Hematopoietic multipotent progenitor cell treated with erythropoietin and hydrocortisone succinate and interleukin-3 and kit ligand, for 8 days (in vitro differentiated cells): ENCODE data around the gene TMCO4.
A peak's percentile ranks its signal among the peaks of the same experiment; 100 is the strongest.

Experiments used
- DNase-seq: peaks from one replicate; pipeline ENCODE4 v3.0.0-alpha.2; 2015

TMCO4 gene

DNA sequence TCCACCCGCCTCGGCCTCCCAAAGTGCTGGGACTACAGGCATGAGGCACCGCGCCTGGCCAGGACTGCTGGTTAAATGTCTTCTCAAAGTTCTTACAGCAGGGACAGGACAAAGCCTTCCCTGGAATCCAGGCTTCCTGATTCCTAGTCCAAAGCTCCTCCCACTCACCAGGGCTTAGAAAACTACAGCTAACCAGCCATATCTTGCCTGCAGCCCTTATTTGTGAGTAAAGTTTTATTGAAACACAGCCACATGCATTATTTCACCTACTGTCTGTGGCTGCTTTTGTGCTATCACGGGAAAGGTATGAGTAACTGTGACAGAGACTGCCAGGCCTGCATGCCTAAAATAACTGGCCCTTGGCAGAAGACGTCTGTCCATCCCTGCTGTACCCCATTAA is 24.4 kb downstream of the TMCO4 start:
- DNase-seq = no peak

DNA sequence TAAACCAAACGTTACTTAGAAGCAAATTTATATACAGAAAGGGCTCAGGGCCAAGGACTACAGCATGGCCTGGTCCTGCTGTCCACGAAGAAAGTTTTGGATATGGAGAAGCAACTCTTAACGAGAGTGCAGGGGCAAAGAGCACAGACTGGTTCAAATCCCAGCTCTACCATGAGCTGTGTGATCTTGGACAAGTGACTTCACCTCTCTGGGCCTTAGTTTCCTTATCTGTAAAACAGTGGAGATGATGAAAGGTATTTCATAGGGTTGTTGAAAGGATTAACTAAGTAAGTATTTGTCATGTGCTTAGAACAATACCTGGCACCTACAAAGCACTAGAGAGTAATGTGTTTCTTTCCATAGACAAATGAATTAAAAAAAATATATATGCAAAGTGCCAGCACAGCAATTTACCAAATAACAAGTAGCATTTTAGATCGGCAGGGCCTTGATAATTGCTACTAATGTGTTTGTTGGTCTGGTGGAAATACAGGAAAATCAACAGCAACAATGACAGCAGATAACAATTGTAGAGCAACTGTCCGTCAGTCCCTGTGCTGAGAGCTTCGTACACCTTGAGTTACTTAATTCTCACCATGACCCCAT is 25.4 kb downstream of the TMCO4 start:
- no peak for DNase-seq

GRCh38 chr1:19773485-19773884 is 26.2 kb downstream of the TMCO4 start:
- no peak for DNase-seq

DNA sequence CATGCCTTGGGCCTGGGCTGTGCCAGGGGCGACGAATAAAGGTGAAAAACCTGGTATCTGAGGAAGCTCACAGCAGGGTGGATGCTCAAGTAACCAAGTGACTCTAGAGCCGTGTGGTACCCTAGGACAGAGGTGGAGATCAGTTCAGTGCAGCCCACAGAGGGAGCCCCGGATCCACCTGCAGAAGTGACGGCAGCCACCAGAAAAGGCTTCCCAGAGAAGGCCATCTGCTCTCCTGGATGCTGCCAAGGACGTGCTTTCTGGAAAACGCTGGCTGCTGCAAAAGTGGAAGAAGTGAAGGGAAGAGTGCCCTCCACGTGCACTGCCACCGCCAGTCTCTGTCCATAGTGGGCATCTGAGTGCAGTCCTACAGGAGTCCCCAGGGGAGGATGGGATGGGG is 27.7 kb downstream of the TMCO4 start:
- no peak for DNase-seq

- DNase-seq = no peak
Observed at GRCh38 chr1:19771350-19771749, 28.4 kb downstream of the TMCO4 start.

DNA sequence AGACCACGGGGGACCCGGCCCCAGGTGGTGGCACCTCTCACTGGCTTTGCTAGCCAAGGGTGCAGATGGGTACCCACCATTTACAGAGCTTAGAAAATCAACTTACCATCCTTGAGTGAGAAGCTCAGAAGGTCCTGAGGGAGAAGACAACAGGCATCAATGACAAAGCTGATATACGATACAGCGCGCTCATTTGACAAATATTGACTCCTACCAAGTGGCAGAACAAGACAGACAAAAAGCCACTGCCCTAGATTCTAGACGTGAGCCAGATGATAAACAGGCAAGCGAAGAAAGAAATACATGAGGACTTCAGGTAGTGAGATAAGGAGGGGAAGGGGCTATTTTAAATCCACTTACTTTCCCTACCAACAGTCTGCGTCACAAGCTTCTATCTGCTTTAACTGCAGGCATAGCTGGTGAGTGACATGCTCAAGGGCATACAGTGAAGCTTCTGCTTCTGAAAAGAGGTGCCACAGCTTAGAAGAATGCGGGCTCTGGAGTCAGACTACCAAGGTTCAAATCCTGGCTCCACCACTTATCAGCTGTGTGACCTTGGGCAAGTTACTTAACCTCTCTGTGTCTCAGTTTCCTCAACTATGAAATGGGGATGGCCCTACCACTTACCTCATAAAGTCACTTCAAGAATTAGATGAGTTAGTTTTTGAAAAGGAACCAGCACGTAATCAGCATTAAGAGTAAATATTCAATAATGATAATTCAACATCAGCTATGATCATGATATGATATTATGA is 29.1 kb downstream of the TMCO4 start:
- no peak for DNase-seq

DNA sequence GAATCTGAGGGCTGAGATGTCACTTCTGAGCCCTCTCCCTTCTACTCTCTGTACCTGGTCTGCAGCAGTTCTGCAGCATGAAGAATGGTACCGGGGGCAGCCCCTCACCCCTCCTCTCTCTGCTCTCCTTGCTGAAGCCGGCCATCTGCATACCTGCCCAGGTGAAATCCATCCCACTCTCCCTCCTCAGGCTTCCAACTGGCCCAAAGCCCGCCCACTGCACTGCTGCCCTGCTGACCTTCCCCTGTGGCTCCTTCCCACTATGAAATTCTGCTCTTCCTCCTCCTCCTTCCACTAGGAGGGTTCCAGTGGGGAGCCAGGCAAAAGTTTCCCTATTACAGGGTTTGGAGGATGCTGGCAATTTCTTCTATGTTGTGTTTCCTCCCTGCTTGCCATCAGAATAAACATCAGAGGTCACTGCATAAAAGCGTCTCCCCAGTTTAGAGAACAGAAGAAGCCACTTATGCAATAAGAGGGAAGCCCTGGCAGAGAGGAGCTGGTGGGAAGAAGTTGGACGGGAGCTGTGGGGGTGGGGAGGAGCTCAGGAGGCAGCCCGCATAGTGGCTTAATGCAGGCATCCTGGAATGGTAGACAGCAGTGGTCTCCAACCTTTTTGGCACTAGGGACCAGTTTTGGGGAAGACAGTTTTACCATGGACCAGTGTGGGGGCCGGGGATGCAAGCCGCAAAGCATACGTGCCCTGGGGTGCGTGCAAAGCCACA is 30.3 kb downstream of the TMCO4 start:
- no peak for DNase-seq

DNA sequence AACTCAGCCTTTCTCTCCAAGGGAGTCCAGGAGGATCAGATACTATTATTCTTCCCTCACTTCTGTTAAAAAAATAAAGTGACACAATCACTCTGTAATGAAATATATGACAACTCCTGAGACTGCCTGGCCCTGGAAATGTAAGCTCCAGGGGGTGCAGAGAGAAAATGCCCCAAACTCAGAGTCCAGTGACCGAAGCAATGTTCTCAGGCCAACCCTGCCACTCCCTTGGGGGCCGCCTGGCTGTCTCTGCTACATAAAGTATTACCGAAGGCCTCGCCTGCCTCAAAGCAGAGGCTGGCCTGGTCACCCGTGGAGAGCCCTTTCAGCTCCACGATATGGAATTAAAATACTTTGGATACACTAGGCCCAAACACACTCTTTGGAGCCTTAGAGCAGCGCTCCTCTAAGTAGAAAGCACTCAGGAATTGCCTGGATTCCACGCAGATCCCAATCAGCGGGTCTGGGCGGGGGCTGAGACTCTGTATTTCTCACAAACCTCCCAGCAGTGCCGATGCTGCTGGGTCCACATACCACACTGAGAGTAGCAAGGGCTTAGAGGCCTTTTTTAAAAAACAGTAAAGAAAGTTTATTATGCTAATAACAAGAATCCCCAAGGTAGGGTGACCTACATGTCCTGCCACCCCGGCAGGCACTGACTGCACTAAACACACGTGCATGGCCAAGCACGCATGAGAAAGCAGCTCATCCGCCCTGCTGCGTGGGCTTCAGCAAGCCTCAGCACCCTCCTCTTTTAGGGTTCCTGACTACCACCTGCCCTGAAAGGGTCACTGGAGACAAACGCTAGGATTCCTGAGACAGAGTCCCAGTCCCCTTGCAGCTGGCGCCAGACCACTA is 31.1 kb downstream of the TMCO4 start:
- no peak for DNase-seq

DNA sequence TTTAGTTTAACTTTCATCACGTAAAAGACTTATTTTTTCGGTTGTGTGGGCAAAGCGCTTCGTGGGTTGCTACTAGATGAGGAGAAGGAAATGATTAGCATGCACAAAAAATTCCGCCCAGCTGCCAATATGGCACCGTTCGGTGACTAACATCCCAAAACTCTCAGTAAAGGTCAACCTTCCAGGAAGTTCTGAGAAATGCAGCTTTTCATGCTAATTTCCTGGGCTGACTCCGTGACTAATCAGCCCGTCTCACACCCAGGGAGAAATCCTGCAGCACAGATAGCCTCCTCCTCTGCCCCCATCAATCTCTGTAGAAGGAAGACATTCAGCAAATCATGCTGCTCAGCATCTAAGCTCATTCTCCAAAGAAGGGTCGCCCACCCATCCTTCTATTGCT is 34.1 kb downstream of the TMCO4 start:
- no peak for DNase-seq

- DNase-seq = no peak
Observed at GRCh38 chr1:19764848-19765247, 34.9 kb downstream of the TMCO4 start.

GRCh38 chr1:19762175-19762779 is 37.4 kb downstream of the TMCO4 start:
- peak; percentile 22 for DNase-seq

- DNase-seq = no peak
Observed at GRCh38 chr1:19759740-19760089, 40.0 kb downstream of the TMCO4 start.

GRCh38 chr1:19758227-19758830 is 41.4 kb downstream of the TMCO4 start:
- no peak for DNase-seq

- DNase-seq = no peak
Observed at GRCh38 chr1:19757641-19758040, 42.1 kb downstream of the TMCO4 start.

GRCh38 chr1:19756480-19756879 is 43.2 kb downstream of the TMCO4 start:
- no peak for DNase-seq

GRCh38 chr1:19754482-19754881 is 45.2 kb downstream of the TMCO4 start:
- no peak for DNase-seq

- peak; percentile 41 for DNase-seq
Observed at GRCh38 chr1:19752083-19752696, 47.5 kb downstream of the TMCO4 start.

DNA sequence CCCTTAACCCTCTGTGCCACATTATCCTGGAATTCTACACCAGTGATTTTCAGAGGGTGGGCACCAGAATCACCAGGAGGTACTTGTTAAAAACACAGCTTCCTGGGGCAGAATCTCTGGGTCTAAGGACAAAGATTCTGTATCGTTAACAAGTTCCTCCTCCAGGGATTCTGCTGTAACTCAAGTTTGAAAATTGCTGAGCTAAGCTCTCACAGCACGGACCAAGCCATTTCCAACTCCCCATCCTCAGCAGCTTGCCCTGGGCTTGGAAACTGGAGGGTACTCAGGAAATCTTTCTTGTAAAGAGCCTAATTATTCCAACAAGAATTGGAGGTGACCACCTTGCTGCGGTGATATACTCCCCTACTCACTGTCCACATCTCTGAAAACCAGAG is 48.8 kb downstream of the TMCO4 start:
- no peak for DNase-seq

- no peak for DNase-seq
Observed at GRCh38 chr1:19750101-19750881, 49.4 kb downstream of the TMCO4 start.

DNA sequence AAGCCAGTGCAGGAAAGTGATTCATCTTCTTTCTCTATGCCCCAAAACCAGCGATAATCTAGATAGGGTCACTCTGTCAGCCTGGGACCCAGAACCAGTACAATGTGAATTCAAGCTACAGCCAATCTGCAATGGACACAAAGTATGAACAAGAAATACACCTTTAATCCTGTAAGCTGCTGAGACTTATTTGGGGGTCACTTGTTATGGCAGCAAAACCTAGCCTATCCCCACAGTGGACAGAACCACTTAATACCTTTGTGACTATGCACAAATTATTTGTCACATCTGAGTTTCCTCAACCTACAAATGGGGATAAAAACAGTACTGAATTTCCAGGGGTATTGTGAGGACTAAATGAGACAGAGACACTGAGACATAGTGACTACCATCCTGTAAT is 50.0 kb downstream of the TMCO4 start:
- DNase-seq = no peak

GRCh38 chr1:19747761-19748160 is 52.0 kb downstream of the TMCO4 start:
- no peak for DNase-seq
